A673 (cell line): ENCODE data around the gene CTTN. TPM values are rescaled to one million over a fixed set of nuclear protein-coding genes. Genes with fewer than 3 reads are reported as not detected.

Experiments used
- BruUV-seq: library from RNA; stranded (reverse); fragments of 400-500 nt; replicated peaks from 2 replicates; lab custom pipeline; 2021; lab: Mats Ljungman, UMichigan
- CTCF ChIA-PET: fragments of 300-600 bp; sonication (Branson Sonifier 250); formaldehyde crosslinking; loops from one replicate; lab custom pipeline; 2022; ENCODE audit warnings: antibody characterized with exemption; lab: Charles Lee
- POLR2A ChIA-PET: fragments of 300-600 bp; sonication (Branson Sonifier 250); formaldehyde crosslinking; loops from one replicate; lab custom pipeline; 2022; ENCODE audit warnings: antibody characterized with exemption; ENCODE audit not compliant: low non-redundant PET; lab: Charles Lee
- DNase-seq: peaks from one replicate; pipeline ENCODE4 v3.0.0-alpha.2; 2015; ENCODE audit warnings: low spot score
- H3K27ac ChIP-seq: fragments of 200-600 bp; sonication (generic); 2 replicates; pipeline ENCODE4 v1.5.1; 2016; ENCODE audit warnings: mixed run types, low read depth, mild to moderate bottlenecking, mixed read lengths, antibody characterized with exemption, low read length; ENCODE audit not compliant: poor library complexity, severe bottlenecking
- H3K27me3 ChIP-seq: fragments of 200-600 bp; sonication (generic); replicated peaks from 2 replicates; pipeline ENCODE4 v1.6.1; 2017; ENCODE audit warnings: mixed run types, low read depth, mild to moderate bottlenecking, mixed read lengths, antibody characterized with exemption, low read length; ENCODE audit not compliant: insufficient read depth, poor library complexity
- H3K36me3 ChIP-seq: fragments of 200-600 bp; sonication (generic); 2 replicates; pipeline ENCODE4 v1.6.1; 2016; ENCODE audit warnings: mixed run types, mild to moderate bottlenecking, mixed read lengths, antibody characterized with exemption, low read length; ENCODE audit not compliant: insufficient read depth, poor library complexity, severe bottlenecking
- H3K4me1 ChIP-seq: fragments of 200-600 bp; sonication (generic); 2 replicates; pipeline ENCODE4 v1.6.1; 2017; ENCODE audit warnings: mixed run types, mild to moderate bottlenecking, mixed read lengths, antibody characterized with exemption, low read length; ENCODE audit not compliant: insufficient read depth, poor library complexity, severe bottlenecking
- H3K4me3 ChIP-seq: fragments of 200-600 bp; sonication (generic); 2 replicates; pipeline ENCODE4 v1.5.1; 2016; ENCODE audit warnings: low read depth, mixed run types, mild to moderate bottlenecking, mixed read lengths, low read length; ENCODE audit not compliant: poor library complexity, severe bottlenecking
- H3K9me3 ChIP-seq: fragments of 200-600 bp; sonication (generic); 2 replicates; pipeline ENCODE4 v1.6.1; 2016; ENCODE audit warnings: mixed run types, low read depth, mild to moderate bottlenecking, mixed read lengths, antibody characterized with exemption, low read length; ENCODE audit not compliant: poor library complexity, severe bottlenecking
- EZH2 ChIP-seq: fragments of 200-600 bp; sonication (generic); IDR thresholded peaks from 2 replicates; pipeline ENCODE4 v1.6.1; 2017; ENCODE audit warnings: borderline replicate concordance, low read depth, mild to moderate bottlenecking, mixed read lengths, antibody characterized with exemption, low read length; ENCODE audit not compliant: poor library complexity, severe bottlenecking
- intact Hi-C: fragments of 100-400 bp; cut with micrococcal nuclease; formaldehyde crosslinking; loops from one replicate; pipeline ENCODE4 v1.10.0; 2022; ENCODE audit not compliant: unreplicated experiment
- total RNA-seq: library from RNA; stranded (reverse); gene quantifications from 2 replicates; pipeline ENCODE4 v1.2.3, GENCODE V29; 2021
- TF ChIP-seq, protein P1 (sequence below): fragments of 300-800, 200-600 bp; sonication (generic); conservative IDR thresholded peaks from 2 replicates; pipeline ENCODE4 v1.5.1; 2017; ENCODE audit warnings: low read depth, mild to moderate bottlenecking, antibody characterized with exemption, low read length, moderate library complexity, mixed read lengths

The CTTN gene
- total RNA-seq, 1 experiment from 2014 or later, result 247 TPM

DNA sequence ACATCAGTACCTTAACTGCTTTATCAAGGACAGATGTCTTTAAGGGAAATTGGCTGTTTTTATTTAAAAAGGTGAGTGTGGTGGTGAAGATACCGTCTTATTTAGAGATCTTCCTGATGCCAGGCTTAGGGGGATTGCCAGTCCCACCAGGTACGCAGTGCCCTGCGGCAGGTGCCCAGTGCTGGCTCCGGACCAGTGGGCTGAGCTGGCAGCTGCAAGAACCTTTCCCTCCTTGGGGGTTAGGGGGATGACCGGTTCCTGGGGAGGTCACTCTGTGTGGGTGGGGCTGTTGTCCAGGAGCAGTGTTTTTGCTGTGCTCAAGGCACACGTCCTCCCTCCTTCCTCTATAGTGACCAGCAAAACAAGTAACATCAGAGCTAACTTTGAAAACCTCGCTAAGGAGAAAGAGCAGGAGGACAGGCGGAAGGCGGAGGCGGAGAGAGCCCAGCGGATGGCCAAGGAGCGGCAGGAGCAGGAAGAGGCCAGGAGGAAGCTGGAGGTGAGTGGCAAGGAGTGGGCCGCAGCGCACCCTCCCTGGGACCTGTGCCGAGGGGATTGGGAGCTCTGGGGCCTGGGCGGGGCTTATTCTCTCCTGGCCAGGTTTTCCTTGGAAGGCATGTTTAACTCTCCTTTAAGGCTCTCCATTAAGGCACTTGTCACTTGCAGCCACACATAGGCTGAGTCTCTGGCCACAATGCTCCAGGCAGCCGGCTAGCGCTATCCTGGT lies 30.5 kb downstream of the CTTN start:
- ChIA-PET POLR2A (no interaction called here), CTCF (no interaction called here)
- TF ChIP-seq, protein P1, sequence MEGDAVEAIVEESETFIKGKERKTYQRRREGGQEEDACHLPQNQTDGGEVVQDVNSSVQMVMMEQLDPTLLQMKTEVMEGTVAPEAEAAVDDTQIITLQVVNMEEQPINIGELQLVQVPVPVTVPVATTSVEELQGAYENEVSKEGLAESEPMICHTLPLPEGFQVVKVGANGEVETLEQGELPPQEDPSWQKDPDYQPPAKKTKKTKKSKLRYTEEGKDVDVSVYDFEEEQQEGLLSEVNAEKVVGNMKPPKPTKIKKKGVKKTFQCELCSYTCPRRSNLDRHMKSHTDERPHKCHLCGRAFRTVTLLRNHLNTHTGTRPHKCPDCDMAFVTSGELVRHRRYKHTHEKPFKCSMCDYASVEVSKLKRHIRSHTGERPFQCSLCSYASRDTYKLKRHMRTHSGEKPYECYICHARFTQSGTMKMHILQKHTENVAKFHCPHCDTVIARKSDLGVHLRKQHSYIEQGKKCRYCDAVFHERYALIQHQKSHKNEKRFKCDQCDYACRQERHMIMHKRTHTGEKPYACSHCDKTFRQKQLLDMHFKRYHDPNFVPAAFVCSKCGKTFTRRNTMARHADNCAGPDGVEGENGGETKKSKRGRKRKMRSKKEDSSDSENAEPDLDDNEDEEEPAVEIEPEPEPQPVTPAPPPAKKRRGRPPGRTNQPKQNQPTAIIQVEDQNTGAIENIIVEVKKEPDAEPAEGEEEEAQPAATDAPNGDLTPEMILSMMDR, result no peak
- TF ChIP-seq EZH2, result no peak
- Histone ChIP-seq H3K27ac (no peak overlapping the region), H3K27me3 (no peaks in the 10 kb centered on the region), H3K4me1 (no peaks in the 10 kb centered on the region), H3K36me3 (peaks cover 84% of the 10 kb centered on the region), H3K4me3 (no peak overlapping the region), H3K9me3 (no peaks in the 10 kb centered on the region)
- intact Hi-C loops, result no loop called here
- DNase-seq, result no peak
- BruUV-seq, result no TSS peak

DNA sequence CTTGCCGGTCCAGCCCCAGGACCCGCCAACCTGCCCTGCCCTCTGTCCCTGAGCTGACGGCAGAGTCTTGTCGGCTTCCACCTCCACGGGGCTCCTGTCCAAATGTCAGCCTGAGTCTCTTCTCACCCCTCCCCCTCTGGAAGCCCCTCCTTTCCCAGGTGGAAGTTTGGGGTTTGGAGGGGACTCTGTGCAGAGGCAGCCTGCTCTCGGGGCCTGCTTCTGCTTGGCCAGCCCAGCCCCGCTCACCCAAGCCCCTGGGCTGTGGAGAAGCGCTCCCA lies 31.0 kb downstream of the CTTN start:
- intact Hi-C loops, result no loop called here
- no peak for DNase-seq
- no TSS peak for BruUV-seq
- TF ChIP-seq, protein P1, result no peak
- no peak for TF ChIP-seq EZH2
- ChIA-PET POLR2A (no interaction called here), CTCF (no interaction called here)
- peaks cover 86% of the 10 kb centered on the region for H3K36me3 ChIP-seq
- no peak overlapping the region for H3K4me3 ChIP-seq
- no peaks in the 10 kb centered on the region for H3K4me1 ChIP-seq
- H3K27ac ChIP-seq, result no peak overlapping the region
- H3K9me3 ChIP-seq, result no peaks in the 10 kb centered on the region
- no peaks in the 10 kb centered on the region for H3K27me3 ChIP-seq

- H3K27me3 ChIP-seq, result no peaks in the 10 kb centered on the region
- no peak for TF ChIP-seq EZH2
- TF ChIP-seq, protein P1, result no peak
- H3K9me3 ChIP-seq, result no peaks in the 10 kb centered on the region
- no peak for DNase-seq
- CTCF ChIA-PET, result no interaction called here
- H3K27ac ChIP-seq, result no peak overlapping the region
- POLR2A ChIA-PET, result no interaction called here
- no peak overlapping the region for H3K4me3 ChIP-seq
- intact Hi-C loops, result no loop called here
- no peaks in the 10 kb centered on the region for H3K4me1 ChIP-seq
- peaks cover 86% of the 10 kb centered on the region for H3K36me3 ChIP-seq
- BruUV-seq, result no TSS peak
Observed at GRCh38 chr11:70429724-70430521, 31.6 kb downstream of the CTTN start.
